ENCODE measurements around the gene TPGS2. TPM values are rescaled to one million over a fixed set of nuclear protein-coding genes. Genes with fewer than 3 reads are reported as not detected.
A peak's percentile ranks its signal among the peaks of the same experiment; 100 is the strongest.

TPGS2 gene
- total RNA-seq, 3 donors from 2014 or later = 27.6 to 42.0 (median 36.7) TPM

DNA sequence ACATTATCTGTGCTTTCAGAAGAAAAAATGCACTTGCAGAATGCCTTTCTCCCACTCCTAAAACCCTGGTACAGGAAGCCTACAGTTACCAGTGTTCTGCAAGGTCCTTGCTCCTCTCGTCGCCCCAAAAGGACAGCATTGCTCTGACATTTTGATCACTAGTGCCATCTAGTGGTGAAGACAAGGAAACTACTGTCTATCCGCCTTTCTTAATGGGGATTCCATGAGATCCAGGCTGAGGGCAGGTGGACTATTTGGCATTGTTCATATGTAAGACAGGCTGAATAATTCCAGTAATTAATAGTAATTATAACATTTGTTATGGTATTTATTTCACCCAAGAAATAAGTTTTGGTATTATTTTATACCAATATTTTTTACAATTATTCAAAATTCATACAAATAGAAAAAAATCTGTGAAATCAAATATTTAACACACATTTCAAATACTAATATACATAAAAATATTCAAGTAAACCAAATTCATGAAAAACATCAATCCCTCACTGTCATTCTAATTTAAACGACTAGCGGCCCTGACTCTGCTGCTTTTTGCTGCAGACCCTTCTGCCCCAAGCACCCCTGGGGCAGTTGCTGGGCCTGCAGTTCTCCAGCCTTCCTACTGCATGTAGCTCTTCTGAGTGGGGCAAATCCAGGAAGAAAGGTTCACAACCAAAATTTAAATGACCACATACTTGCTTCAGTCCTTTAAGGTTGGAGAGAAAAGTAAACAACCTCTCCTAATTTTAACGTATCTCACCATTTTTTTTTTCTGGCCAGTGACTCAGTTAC is 19.0 kb downstream of the TPGS2 start:
- H3K4me1 ChIP-seq (ENCODE audit: low read depth) = no peaks in the 10 kb centered on the region
- H3K36me3 ChIP-seq (ENCODE audit: low read depth) = peaks cover 3% of the 10 kb centered on the region
- H3K4me3 ChIP-seq = no peak overlapping the region
- intact Hi-C loops (cut with DNase I, micrococcal nuclease) = no loop called here
- no peaks in the 10 kb centered on the region for H3K9me3 ChIP-seq
- DNase-seq = peak in 1 of 3 donors; percentile 30
- peak; percentile 64 for TF ChIP-seq CTCF (IDR thresholded peaks at IDR 0.05)
- ATAC-seq = peak; percentile 90

- ATAC-seq = no peak
These were observed 20.1 kb downstream of the TPGS2 start for GRCh38 chr18:36808681-36809080.

DNA sequence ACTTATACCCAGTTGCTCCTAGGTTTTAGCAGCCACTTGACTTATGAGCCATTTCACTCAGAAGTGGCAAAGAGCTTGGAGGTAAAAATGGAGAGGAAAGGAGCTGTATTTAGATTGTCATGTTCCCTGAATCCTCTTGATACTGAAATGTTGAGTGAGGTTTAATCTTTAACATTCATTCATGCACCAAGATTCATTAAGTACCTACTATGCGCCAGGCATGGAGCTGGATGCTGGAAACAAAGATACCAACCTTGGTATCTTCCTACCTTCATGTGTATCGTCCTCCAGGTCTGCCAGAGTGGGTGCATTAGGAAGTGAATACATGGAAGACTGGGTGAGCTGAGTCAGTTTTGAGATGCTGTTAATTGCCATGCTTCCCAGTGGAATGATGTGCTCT is 23.7 kb downstream of the TPGS2 start:
- intact Hi-C loops (cut with DNase I, micrococcal nuclease) = no loop called here
- no peak for TF ChIP-seq CTCF (IDR thresholded peaks at IDR 0.05)
- Histone ChIP-seq H3K4me1 (ENCODE audit: low read depth) (no peaks in the 10 kb centered on the region), H3K9me3 (no peaks in the 10 kb centered on the region), H3K36me3 (ENCODE audit: low read depth) (peaks cover 5% of the 10 kb centered on the region), H3K4me3 (no peak overlapping the region)
- DNase-seq = no peak
- no peak for ATAC-seq

More at GRCh38 chr18:36808681-36809080, 20.1 kb downstream of the TPGS2 start:
- TF ChIP-seq CTCF (IDR thresholded peaks at IDR 0.05) = no peak
- H3K4me1 ChIP-seq (ENCODE audit: low read depth) = no peaks in the 10 kb centered on the region
- H3K9me3 ChIP-seq = no peaks in the 10 kb centered on the region
- intact Hi-C loops (cut with DNase I, micrococcal nuclease) = no loop called here
- H3K4me3 ChIP-seq = no peak overlapping the region
- H3K36me3 ChIP-seq (ENCODE audit: low read depth) = peaks cover 5% of the 10 kb centered on the region
- DNase-seq = no peak

DNA sequence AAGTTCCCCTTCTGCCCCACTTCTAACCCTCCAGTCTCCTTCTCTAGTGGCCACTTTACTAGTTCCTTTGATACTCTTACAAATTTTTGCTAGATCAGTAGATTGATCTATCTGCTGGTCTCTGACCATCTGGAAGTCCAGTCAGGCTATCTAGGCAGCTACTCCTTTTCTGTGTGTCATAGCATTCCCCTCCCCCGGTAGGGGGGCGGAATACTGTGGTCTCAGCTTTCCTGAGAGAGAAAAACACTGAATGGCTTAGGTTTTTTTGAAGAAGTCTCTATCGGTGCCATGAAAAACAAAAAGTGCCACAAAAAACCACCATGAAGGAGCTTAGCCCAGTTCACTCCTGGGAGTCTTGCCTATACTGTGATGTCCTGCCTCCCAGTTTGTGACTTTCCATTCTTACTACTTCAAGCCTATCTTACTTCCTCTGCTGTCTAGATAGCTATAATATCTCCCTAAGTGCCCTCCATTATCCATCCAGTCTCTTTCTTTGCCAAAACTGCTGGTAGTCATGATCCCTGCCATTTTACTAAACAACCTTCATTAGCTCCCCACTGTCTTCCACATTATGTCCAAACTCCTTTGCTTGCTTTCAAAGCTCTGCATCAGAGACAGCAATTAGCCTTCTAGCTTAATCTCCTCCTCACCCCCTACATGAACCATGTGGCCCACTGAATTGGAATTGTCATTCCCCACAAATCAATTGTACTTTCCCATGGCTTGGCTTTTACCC is 29.9 kb downstream of the TPGS2 start:
- no peak for ATAC-seq
- TF ChIP-seq CTCF (IDR thresholded peaks at IDR 0.05) = no peak
- no peak for DNase-seq
- intact Hi-C loops (cut with DNase I, micrococcal nuclease) = no loop called here
- Histone ChIP-seq H3K4me3 (no peak overlapping the region), H3K36me3 (ENCODE audit: low read depth) (peaks cover 3% of the 10 kb centered on the region), H3K4me1 (ENCODE audit: low read depth) (no peaks in the 10 kb centered on the region), H3K9me3 (no peaks in the 10 kb centered on the region)

- no peak overlapping the region for H3K4me3 ChIP-seq
- no peaks in the 10 kb centered on the region for H3K9me3 ChIP-seq
- TF ChIP-seq CTCF (IDR thresholded peaks at IDR 0.05) = no peak
- DNase-seq (no peak), ATAC-seq (no peak)
- no peaks in the 10 kb centered on the region for H3K4me1 ChIP-seq (ENCODE audit: low read depth)
- intact Hi-C loops (cut with DNase I, micrococcal nuclease) = no loop called here
- H3K36me3 ChIP-seq (ENCODE audit: low read depth) = peaks cover 4% of the 10 kb centered on the region
These were observed 36.0 kb downstream of the TPGS2 start for GRCh38 chr18:36792634-36793283.

Data from mucosa of descending colon (tissue), 3 donors.